GM21390 (cell line): ENCODE results near the gene SH3BGRL2.
"Not testable (repeated sequence)": the region's sequence is repeated elsewhere in the genome, so short reads cannot be mapped to it uniquely, and the experiment has no call there.

ENCODE experiments used
- ATAC-seq: cut with Tn5 transposase; IDR thresholded peaks from one replicate; pipeline ENCODE4 v1.9.1; 2021; ENCODE audit not compliant: unreplicated experiment

Gene SH3BGRL2

GRCh38 chr6:79647741-79648140 is 16.6 kb downstream of the SH3BGRL2 start:
- no peak for ATAC-seq

- ATAC-seq = no peak
These were observed 17.2 kb downstream of the SH3BGRL2 start for GRCh38 chr6:79648328-79648727.

- no peak for ATAC-seq
These were observed 17.9 kb downstream of the SH3BGRL2 start for GRCh38 chr6:79649016-79649415.

- no peak for ATAC-seq
These were observed 19.8 kb downstream of the SH3BGRL2 start for GRCh38 chr6:79650950-79651349.

- ATAC-seq = no peak
These were observed 25.0 kb downstream of the SH3BGRL2 start for GRCh38 chr6:79656134-79656533.

GRCh38 chr6:79657238-79657637 is 26.1 kb downstream of the SH3BGRL2 start:
- ATAC-seq = no peak

GRCh38 chr6:79663655-79664054 is 32.5 kb downstream of the SH3BGRL2 start:
- not testable (repeated sequence) for ATAC-seq

- ATAC-seq = no peak
These were observed 34.8 kb downstream of the SH3BGRL2 start for GRCh38 chr6:79665725-79666551.

GRCh38 chr6:79666634-79667033 is 35.5 kb downstream of the SH3BGRL2 start:
- ATAC-seq = no peak

GRCh38 chr6:79668381-79668780 is 37.3 kb downstream of the SH3BGRL2 start:
- ATAC-seq = no peak

GRCh38 chr6:79669766-79670165 is 38.6 kb downstream of the SH3BGRL2 start:
- ATAC-seq = no peak

GRCh38 chr6:79670789-79671188 is 39.7 kb downstream of the SH3BGRL2 start:
- no peak for ATAC-seq

- peak; percentile 46 for ATAC-seq
These were observed 40.6 kb downstream of the SH3BGRL2 start for GRCh38 chr6:79671600-79672266.

GRCh38 chr6:79672631-79673111 is 41.5 kb downstream of the SH3BGRL2 start:
- ATAC-seq = no peak

GRCh38 chr6:79673947-79674346 is 42.8 kb downstream of the SH3BGRL2 start:
- ATAC-seq = no peak

GRCh38 chr6:79676785-79677736 is 45.9 kb downstream of the SH3BGRL2 start:
- no peak for ATAC-seq

- ATAC-seq = not testable (repeated sequence)
These were observed 51.6 kb downstream of the SH3BGRL2 start for GRCh38 chr6:79682682-79683081.

GRCh38 chr6:79684876-79685275 is 53.7 kb downstream of the SH3BGRL2 start:
- ATAC-seq = no peak

GRCh38 chr6:79686707-79687309 is 55.7 kb downstream of the SH3BGRL2 start:
- ATAC-seq = no peak

- no peak for ATAC-seq
These were observed 56.6 kb downstream of the SH3BGRL2 start for GRCh38 chr6:79687759-79688158.

- no peak for ATAC-seq
These were observed 63.0 kb downstream of the SH3BGRL2 start for GRCh38 chr6:79694156-79694555.
